Measurements from ENCODE around the gene ACYP1. TPM values are rescaled to one million over a fixed set of nuclear protein-coding genes. Genes with fewer than 3 reads are reported as not detected.

The ACYP1 gene
- total RNA-seq, 2 experiments from 2014 or later = 52.7 to 53.8 TPM

DNA sequence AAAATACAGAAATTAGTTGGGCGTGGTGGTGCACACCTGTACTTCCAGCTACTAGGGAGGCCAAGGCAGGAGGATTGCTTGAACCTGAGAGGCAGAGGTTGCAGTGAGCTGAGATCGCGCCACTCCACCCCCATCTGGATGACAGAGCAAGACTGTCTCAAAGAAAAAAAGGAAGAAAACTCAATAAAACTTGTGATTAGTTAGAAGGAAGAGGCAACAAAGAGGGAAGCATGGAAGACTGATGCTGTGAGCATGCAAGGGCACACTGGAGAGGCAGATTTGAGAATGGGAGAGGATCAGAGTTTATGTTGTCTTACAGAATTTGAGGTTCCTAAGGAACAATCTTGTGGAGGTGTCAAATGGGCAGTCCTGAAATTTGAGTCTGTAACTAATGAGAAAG lies 2.9 kb upstream of the ACYP1 start:
- no peaks in the 10 kb centered on the region for H3K27me3 Mint-ChIP-seq
- CTCF ChIA-PET = no interaction called here
- H3K36me3 Mint-ChIP-seq (ENCODE audit: low read depth) = peaks cover 9% of the 10 kb centered on the region
- H3K27ac Mint-ChIP-seq = no peak overlapping the region
- no peak overlapping the region for H3K4me3 Mint-ChIP-seq
- DNase-seq = no peak
- H3K9me3 Mint-ChIP-seq = no peaks in the 10 kb centered on the region
- H3K4me1 Mint-ChIP-seq = peaks cover 31% of the 10 kb centered on the region
- POLR2A ChIA-PET = interaction anchor here (0.7 to 4.1 kb wide), 3 partner anchors 15 to 64 kb away, joined by 3 to 22 read pairs (median 18); partner anchors contain the start of genes EIF2B2 and MLH3

DNA sequence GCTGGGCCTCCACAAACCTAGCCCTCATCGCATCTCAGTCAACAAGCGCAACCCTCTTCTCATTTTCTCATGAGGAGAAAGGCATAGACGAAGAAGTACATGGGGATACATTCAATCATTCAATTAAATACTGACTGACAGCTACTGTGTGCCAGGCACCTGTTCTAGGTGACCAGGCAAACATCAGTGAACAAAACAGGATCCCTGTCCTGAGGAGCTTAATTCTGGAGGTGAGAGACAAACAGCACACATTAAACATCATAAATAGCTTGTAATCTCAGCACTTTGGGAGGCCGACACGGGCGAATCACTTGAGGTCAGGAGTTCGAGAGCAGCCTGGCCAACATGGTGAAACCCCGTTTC lies 362 bp upstream of the ACYP1 start:
- POLR2A ChIA-PET = interaction anchor here (0.6 to 4.1 kb wide), 14 partner anchors 8 to 182 kb away, joined by 3 to 20 read pairs (median 8); partner anchors contain the start of genes EIF2B2, MLH3 and NEK9
- CTCF ChIA-PET = interaction anchor here (0.9 to 3.4 kb wide), 14 partner anchors 9 to 452 kb away, joined by 3 to 16 read pairs (median 6); partner anchors contain the start of genes EIF2B2, LTBP2 and MLH3
- Mint-ChIP-seq H3K27me3 (no peaks in the 10 kb centered on the region), H3K4me3 (peak overlapping the region; percentile 99), H3K9me3 (no peaks in the 10 kb centered on the region), H3K27ac (peak overlapping the region; percentile 92), H3K36me3 (ENCODE audit: low read depth) (peaks cover 33% of the 10 kb centered on the region), H3K4me1 (peaks cover 41% of the 10 kb centered on the region)
- DNase-seq = no peak

GRCh38 chr14:75063013-75063412 lies 811 bp downstream of the ACYP1 start:
- Mint-ChIP-seq H3K4me1 (peaks cover 45% of the 10 kb centered on the region), H3K36me3 (ENCODE audit: low read depth) (peaks cover 40% of the 10 kb centered on the region), H3K27me3 (no peaks in the 10 kb centered on the region), H3K4me3 (peak overlapping the region; percentile 99), H3K9me3 (no peaks in the 10 kb centered on the region), H3K27ac (peak overlapping the region; percentile 92)
- POLR2A ChIA-PET = interaction anchor here (1.0 to 4.1 kb wide), 10 partner anchors 9 to 180 kb away, joined by 3 to 20 read pairs (median 12); partner anchors contain the start of genes EIF2B2, MLH3 and NEK9
- DNase-seq = no peak
- CTCF ChIA-PET = interaction anchor here (0.7 to 3.4 kb wide), 13 partner anchors 12 to 206 kb away, joined by 3 to 16 read pairs (median 6); partner anchors contain the start of genes EIF2B2 and MLH3

DNA sequence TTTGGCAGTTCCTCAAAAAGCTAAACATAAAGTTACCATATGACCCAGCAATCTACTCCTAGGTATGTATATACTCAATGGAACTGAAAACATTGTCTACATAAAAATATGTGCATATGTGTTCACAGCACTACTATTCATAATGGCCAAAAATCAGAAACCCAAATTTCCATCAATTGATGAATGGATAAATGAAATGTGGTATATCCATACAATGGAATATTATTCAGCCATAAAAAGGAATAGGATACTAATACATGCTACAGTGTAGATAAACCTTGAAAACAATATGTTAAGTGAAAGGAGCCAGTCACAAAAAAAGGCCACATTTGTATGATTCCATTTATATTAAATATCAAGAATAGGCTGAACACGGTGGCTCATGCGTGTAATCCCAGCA lies 3.4 kb downstream of the ACYP1 start:
- peaks cover 55% of the 10 kb centered on the region for H3K36me3 Mint-ChIP-seq (ENCODE audit: low read depth)
- no peak for DNase-seq
- POLR2A ChIA-PET = no interaction called here
- no peaks in the 10 kb centered on the region for H3K9me3 Mint-ChIP-seq
- CTCF ChIA-PET = no interaction called here
- H3K4me3 Mint-ChIP-seq = no peak overlapping the region
- H3K27me3 Mint-ChIP-seq = no peaks in the 10 kb centered on the region
- H3K27ac Mint-ChIP-seq = no peak overlapping the region
- peaks cover 58% of the 10 kb centered on the region for H3K4me1 Mint-ChIP-seq

DNA sequence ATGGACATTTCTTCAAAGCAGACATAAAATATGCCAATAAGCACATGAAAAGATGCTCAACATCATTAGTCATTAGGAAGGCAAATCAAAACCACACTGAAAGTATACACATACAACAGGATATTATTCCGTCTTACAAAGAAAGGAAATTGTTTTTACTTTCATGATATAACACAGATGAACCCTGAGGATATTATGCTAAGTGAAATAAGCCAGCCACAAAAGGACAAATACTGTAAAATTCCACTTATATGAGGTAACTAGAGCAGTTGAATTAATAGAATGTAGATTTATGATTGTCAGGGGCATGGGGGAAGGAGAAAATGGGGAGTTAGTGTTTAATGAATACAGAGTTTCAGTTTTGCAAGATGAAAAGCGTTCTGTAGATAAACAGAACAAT lies 4.2 kb downstream of the ACYP1 start:
- Mint-ChIP-seq H3K4me1 (peaks cover 57% of the 10 kb centered on the region), H3K27me3 (no peaks in the 10 kb centered on the region), H3K9me3 (no peaks in the 10 kb centered on the region), H3K36me3 (ENCODE audit: low read depth) (peaks cover 60% of the 10 kb centered on the region), H3K27ac (no peak overlapping the region), H3K4me3 (no peak overlapping the region)
- CTCF ChIA-PET = no interaction called here
- DNase-seq = no peak
- POLR2A ChIA-PET = no interaction called here

DNA sequence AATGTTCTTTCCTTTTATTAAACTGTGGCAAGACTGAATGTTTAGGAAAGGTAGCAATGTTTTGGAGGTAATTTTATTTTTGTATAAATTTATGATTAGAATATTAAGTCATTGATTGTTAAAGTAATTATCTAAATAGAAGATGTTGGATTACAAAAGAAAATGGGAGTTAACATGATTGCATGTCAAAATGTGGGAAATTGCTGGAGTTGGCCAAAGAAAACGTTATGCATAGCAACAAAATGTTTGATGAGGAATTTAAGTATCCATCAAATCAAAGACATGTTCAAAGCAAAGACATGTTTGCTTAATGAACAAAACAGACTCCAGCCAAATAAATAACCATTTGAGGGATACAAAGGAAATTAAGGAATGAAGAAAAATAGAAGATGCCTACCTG lies 9.4 kb downstream of the ACYP1 start:
- Mint-ChIP-seq H3K27me3 (no peaks in the 10 kb centered on the region), H3K4me1 (peaks cover 63% of the 10 kb centered on the region), H3K27ac (no peak overlapping the region), H3K4me3 (no peak overlapping the region), H3K36me3 (ENCODE audit: low read depth) (peaks cover 62% of the 10 kb centered on the region), H3K9me3 (no peaks in the 10 kb centered on the region)
- no peak for DNase-seq
- POLR2A ChIA-PET = interaction anchor here (1.9 kb wide), 1 partner anchor 9 kb away, joined by 11 read pairs; the partner anchor contains the start of gene ACYP1
- CTCF ChIA-PET = no interaction called here

DNA sequence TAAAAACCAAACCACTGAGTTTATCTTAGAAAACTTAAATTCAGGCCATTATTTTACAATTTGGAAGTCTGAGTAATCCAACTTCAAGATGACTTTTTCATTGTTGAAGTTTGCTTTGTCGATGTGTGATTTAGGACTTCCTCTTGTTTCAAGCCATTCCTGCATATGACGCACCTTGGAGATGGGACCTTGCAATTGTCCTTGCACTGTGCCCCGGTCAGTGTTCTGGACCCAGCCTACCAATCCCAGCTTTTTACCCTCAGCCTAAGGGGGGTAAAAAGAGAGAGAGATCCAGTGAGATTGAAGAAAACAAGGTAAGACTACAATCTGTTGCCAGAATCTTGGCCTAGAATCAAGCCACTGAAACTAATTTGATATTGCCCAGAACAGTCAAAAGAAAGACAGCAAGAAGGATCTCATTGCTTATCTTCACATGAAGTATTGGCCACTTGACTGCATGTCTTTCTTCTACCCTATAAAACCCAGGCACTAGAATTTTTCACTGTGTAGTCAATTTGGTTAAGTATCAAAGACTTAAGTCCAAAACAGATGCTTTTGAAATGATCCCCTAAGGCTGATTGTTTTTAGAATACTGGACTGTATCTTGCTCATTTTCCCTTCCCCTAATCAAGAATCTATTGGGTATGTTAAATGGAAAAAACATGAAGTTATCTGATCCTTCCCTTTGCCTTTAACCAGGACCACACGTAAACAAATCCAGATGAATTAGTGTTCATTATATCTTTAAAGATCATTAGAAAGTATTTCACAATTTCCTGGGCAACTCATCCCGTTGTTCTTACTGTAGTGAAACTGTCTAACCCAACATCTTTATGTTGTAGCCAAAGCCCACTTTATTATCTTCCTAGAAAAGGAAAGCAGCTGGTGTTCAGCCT lies 10.2 kb downstream of the ACYP1 start:
- H3K36me3 Mint-ChIP-seq (ENCODE audit: low read depth) = peaks cover 63% of the 10 kb centered on the region
- no peak for DNase-seq
- ChIA-PET POLR2A (interaction anchor here (1.9 kb wide), 1 partner anchor 10 kb away, joined by 11 read pairs; the partner anchor contains the start of gene ACYP1), CTCF (no interaction called here)
- no peak overlapping the region for H3K4me3 Mint-ChIP-seq
- no peaks in the 10 kb centered on the region for H3K9me3 Mint-ChIP-seq
- H3K27me3 Mint-ChIP-seq = no peaks in the 10 kb centered on the region
- H3K27ac Mint-ChIP-seq = peak overlapping the region; percentile 33
- peaks cover 62% of the 10 kb centered on the region for H3K4me1 Mint-ChIP-seq

GRCh38 chr14:75051556-75051899 lies 12.3 kb downstream of the ACYP1 start:
- ChIA-PET POLR2A (interaction anchor here (1.1 to 2.6 kb wide), 3 partner anchors 13 to 75 kb away, joined by 3 to 18 read pairs (median 7); partner anchors contain the start of genes ACYP1, NEK9 and ZC2HC1C), CTCF (interaction anchor here (0.6 to 2.2 kb wide), 5 partner anchors 12 to 209 kb away, joined by 5 to 13 read pairs (median 6); partner anchors contain the start of genes ACYP1 and ZC2HC1C)
- H3K27me3 Mint-ChIP-seq = no peaks in the 10 kb centered on the region
- no peaks in the 10 kb centered on the region for H3K9me3 Mint-ChIP-seq
- DNase-seq = no peak
- peaks cover 61% of the 10 kb centered on the region for H3K36me3 Mint-ChIP-seq (ENCODE audit: low read depth)
- peak overlapping the region; percentile 73 for H3K27ac Mint-ChIP-seq
- H3K4me1 Mint-ChIP-seq = peaks cover 71% of the 10 kb centered on the region
- peak overlapping the region; percentile 84 for H3K4me3 Mint-ChIP-seq

DNA sequence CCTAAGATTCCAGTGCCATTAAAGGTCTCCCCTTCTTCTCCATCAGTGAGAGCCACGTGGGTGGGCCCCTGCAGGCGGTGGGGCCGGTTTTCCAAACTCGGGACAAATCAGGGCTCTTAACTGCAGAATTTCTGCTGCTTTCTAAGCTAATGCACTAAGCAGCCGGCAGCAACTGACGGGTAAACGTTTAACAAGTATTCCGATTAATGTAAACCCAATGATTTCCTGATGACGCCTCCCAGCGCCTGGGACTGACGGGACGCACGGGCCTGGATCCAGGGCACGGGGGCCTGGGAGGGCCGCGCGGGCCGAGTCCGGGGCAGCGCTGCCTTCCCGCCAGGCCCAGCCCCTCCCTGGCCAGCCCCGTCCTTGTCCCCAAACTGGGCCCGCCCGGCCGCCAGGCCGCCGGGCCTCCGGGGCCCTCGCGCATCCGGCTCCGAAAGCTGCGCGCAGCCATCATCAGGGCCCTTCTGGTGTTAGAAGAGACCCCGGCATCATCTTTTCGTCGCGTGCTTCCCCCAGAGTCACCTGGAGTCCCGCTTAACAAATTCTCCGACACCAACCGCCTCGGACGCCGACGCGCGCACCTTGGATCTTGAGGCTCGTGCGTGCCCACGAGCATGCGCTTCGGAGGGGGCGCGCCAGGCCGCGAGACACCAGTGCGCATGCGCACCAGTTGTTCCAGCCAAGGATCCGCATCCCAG lies 12.8 kb downstream of the ACYP1 start, which contains the start of gene MLH3:
MLH3 (minus strand) TSS at position 616 of the 704 bp plus-strand sequence. CDS start 1,812 bp downstream, outside the sequence.
- ChIA-PET CTCF (interaction anchor here (0.6 to 2.2 kb wide), 5 partner anchors 12 to 208 kb away, joined by 5 to 13 read pairs (median 6); partner anchors contain the start of genes ACYP1 and ZC2HC1C), POLR2A (interaction anchor here (0.7 to 2.6 kb wide), 5 partner anchors 13 to 75 kb away, joined by 3 to 18 read pairs (median 4); partner anchors contain the start of genes ACYP1, NEK9 and ZC2HC1C)
- peak within 1 kb of the TSS; percentile 73 for H3K27ac Mint-ChIP-seq
- no peaks in the 10 kb centered on the region for H3K9me3 Mint-ChIP-seq
- H3K27me3 Mint-ChIP-seq = no peaks in the 10 kb centered on the region
- peaks cover 68% of the 10 kb centered on the region for H3K4me1 Mint-ChIP-seq
- peak; percentile 79 for DNase-seq
- peaks cover 57% of the 10 kb centered on the region for H3K36me3 Mint-ChIP-seq (ENCODE audit: low read depth)
- peak within 1 kb of the TSS; percentile 84 for H3K4me3 Mint-ChIP-seq

- Mint-ChIP-seq H3K27ac (no peak overlapping the region), H3K4me1 (peaks cover 67% of the 10 kb centered on the region), H3K36me3 (ENCODE audit: low read depth) (peaks cover 48% of the 10 kb centered on the region)
Observed at GRCh38 chr14:75049731-75050201, 14.1 kb downstream of the ACYP1 start.

DNA sequence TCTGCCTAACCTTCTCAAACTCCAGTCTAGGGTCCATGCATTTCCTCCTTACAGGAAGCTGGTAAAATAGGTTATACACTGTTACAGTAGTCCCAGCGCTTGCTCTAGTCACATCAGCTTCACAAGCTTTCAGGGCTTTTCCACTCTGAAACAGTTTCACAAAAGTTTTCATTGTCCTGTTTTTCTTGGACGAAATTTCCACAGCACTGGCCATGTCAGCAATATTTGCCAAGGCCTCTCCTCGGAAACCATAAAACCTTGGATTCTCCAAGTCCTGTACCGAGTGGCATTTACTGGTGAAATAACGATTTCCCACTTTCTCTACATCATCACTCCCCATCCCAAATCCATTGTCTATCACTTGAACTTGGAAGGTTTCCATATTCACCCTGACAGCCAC lies 14.7 kb downstream of the ACYP1 start:
- ChIA-PET POLR2A (interaction anchor here (1.0 to 2.5 kb wide), 6 partner anchors 14 to 167 kb away, joined by 3 to 13 read pairs (median 4); partner anchors contain the start of genes ACYP1, EIF2B2 and ZC2HC1C), CTCF (interaction anchor here (1.3 to 2.4 kb wide), 3 partner anchors 14 to 188 kb away, joined by 4 to 8 read pairs (median 4); partner anchors contain the start of gene ACYP1)
- Mint-ChIP-seq H3K27ac (no peak overlapping the region), H3K27me3 (no peaks in the 10 kb centered on the region), H3K36me3 (ENCODE audit: low read depth) (peaks cover 42% of the 10 kb centered on the region), H3K9me3 (no peaks in the 10 kb centered on the region), H3K4me1 (peaks cover 68% of the 10 kb centered on the region), H3K4me3 (no peak overlapping the region)
- no peak for DNase-seq

More at GRCh38 chr14:75049731-75050201, 14.1 kb downstream of the ACYP1 start:
- peak overlapping the region; percentile 84 for H3K4me3 Mint-ChIP-seq
- H3K9me3 Mint-ChIP-seq = no peaks in the 10 kb centered on the region
- POLR2A ChIA-PET = interaction anchor here (1.0 to 2.5 kb wide), 5 partner anchors 14 to 168 kb away, joined by 3 to 13 read pairs (median 3); partner anchors contain the start of genes ACYP1, EIF2B2 and ZC2HC1C
- H3K27me3 Mint-ChIP-seq = no peaks in the 10 kb centered on the region
- no peak for DNase-seq
- CTCF ChIA-PET = interaction anchor here (0.8 to 2.4 kb wide), 5 partner anchors 14 to 189 kb away, joined by 3 to 8 read pairs (median 4); partner anchors contain the start of genes ACYP1 and ZC2HC1C

DNA sequence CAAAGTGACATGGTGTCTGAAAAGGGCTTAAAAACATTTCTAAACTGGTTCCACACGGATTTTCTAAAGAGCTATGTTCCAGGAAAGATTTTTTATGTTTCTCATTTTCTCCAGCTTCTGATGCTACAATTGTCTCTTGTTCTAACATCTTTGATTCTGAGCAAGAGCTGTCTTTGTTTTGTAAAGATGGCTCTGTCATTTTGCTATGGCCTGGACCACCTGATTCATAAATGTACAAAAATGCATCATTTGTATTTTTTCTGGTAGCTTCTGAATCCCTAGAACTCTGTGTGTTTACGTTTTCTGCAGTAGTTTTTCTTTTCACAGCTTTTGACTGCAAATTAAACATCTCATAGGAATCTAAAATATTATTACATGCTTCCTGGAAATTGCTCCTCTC lies 15.7 kb downstream of the ACYP1 start:
- H3K36me3 Mint-ChIP-seq (ENCODE audit: low read depth) = peaks cover 37% of the 10 kb centered on the region
- no peaks in the 10 kb centered on the region for H3K27me3 Mint-ChIP-seq
- peaks cover 58% of the 10 kb centered on the region for H3K4me1 Mint-ChIP-seq
- ChIA-PET POLR2A (interaction anchor here (1.0 to 2.5 kb wide), 3 partner anchors 21 to 106 kb away, joined by 3 to 11 read pairs (median 4); partner anchors contain the start of genes EIF2B2 and ZC2HC1C), CTCF (interaction anchor here (1.3 to 2.4 kb wide), 2 partner anchors 15 to 187 kb away, joined by 4 to 8 read pairs; partner anchors contain the start of gene ACYP1)
- no peak overlapping the region for H3K27ac Mint-ChIP-seq
- no peak overlapping the region for H3K4me3 Mint-ChIP-seq
- DNase-seq = no peak
- H3K9me3 Mint-ChIP-seq = no peaks in the 10 kb centered on the region

Measured in activated CD4-positive, alpha-beta memory T cell treated with anti-CD3 and anti-CD28 coated beads, Interleukin-2, amount 10 ng/mL, durations not matched to agents 7 days and 5 days (primary cell).